Measurements from ENCODE around the gene CEP76. TPM values are rescaled to one million over a fixed set of nuclear protein-coding genes. Genes with fewer than 3 reads are reported as not detected.

The CEP76 gene
- total RNA-seq, 1 experiment from 2014 or later = 12.9 TPM

DNA sequence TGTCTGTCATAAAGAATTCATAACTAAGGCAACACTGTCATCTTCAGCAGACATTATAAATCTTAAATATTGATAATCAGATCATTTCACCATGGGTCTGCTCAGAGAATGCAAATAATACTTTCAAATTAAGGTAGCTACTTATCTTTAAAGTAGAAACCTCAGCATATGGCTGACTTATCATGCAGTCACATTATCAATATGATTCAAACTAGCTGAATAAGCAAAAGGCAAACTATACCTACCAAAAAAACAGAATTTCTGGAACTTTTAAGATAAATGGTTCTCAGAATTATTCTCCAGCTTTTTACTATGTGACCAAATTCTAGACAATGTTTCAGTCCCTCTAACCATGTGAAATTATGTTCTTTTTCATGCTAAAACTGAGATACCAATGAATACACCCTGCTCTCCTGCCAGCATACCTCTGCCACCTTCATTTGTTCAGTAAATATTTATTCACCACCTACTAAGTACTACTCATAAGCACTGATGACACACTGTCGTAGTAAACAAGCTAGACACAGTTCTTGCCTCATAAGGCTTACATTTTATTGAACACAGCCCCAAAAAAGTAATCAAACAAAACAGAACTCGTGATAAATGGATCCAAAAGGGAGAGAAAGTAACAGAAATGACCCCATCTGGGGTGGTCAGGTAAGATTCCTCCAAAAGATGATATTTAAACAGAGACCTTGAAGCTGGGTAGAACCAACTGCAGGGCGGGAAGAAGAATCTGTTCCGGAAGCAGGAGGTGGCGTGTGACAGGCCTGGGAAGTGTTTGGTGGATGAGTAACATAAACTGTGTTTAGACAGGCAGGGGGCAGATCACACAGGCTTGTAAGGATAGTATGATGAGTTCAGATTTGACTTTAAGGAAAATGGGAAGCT, 62.3 kb downstream of the CEP76 start:
- H3K4me3 ChIP-seq (ENCODE audit: low read depth in 2 of 2, low read length in 2 of 2) = peak overlapping the region in 1 of 2 experiments; percentile 37; a peak in 2 of 4 replicates
- TF ChIP-seq, protein P1, sequence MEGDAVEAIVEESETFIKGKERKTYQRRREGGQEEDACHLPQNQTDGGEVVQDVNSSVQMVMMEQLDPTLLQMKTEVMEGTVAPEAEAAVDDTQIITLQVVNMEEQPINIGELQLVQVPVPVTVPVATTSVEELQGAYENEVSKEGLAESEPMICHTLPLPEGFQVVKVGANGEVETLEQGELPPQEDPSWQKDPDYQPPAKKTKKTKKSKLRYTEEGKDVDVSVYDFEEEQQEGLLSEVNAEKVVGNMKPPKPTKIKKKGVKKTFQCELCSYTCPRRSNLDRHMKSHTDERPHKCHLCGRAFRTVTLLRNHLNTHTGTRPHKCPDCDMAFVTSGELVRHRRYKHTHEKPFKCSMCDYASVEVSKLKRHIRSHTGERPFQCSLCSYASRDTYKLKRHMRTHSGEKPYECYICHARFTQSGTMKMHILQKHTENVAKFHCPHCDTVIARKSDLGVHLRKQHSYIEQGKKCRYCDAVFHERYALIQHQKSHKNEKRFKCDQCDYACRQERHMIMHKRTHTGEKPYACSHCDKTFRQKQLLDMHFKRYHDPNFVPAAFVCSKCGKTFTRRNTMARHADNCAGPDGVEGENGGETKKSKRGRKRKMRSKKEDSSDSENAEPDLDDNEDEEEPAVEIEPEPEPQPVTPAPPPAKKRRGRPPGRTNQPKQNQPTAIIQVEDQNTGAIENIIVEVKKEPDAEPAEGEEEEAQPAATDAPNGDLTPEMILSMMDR (IDR thresholded peaks at IDR 0.05) = no peak
- TF ChIP-seq SIN3A (IDR thresholded peaks at IDR 0.05; ENCODE audit: borderline replicate concordance, insufficient read depth, low read depth, low read length) = no peak
- TF ChIP-seq POLR2AphosphoS5 (IDR thresholded peaks at IDR 0.05; ENCODE audit: low read depth, low read length) = no peak
- TF ChIP-seq, protein P2, sequence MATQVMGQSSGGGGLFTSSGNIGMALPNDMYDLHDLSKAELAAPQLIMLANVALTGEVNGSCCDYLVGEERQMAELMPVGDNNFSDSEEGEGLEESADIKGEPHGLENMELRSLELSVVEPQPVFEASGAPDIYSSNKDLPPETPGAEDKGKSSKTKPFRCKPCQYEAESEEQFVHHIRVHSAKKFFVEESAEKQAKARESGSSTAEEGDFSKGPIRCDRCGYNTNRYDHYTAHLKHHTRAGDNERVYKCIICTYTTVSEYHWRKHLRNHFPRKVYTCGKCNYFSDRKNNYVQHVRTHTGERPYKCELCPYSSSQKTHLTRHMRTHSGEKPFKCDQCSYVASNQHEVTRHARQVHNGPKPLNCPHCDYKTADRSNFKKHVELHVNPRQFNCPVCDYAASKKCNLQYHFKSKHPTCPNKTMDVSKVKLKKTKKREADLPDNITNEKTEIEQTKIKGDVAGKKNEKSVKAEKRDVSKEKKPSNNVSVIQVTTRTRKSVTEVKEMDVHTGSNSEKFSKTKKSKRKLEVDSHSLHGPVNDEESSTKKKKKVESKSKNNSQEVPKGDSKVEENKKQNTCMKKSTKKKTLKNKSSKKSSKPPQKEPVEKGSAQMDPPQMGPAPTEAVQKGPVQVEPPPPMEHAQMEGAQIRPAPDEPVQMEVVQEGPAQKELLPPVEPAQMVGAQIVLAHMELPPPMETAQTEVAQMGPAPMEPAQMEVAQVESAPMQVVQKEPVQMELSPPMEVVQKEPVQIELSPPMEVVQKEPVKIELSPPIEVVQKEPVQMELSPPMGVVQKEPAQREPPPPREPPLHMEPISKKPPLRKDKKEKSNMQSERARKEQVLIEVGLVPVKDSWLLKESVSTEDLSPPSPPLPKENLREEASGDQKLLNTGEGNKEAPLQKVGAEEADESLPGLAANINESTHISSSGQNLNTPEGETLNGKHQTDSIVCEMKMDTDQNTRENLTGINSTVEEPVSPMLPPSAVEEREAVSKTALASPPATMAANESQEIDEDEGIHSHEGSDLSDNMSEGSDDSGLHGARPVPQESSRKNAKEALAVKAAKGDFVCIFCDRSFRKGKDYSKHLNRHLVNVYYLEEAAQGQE (IDR thresholded peaks at IDR 0.05; ENCODE audit: insufficient read depth in 1 of 2, low read depth in 2 of 2, low read length in 1 of 2) = no peak
- no peak for TF ChIP-seq TCF7L2 (IDR thresholded peaks at IDR 0.05; ENCODE audit: low read depth, low read length)
- peaks cover 22% of the 10 kb centered on the region for H3K4me1 ChIP-seq (ENCODE audit: control insufficient read depth, insufficient read depth, low read length)
- CTCF ChIA-PET = interaction anchor here (0.6 kb wide), 1 partner anchor 174 kb away, joined by 3 read pairs; no protein-coding TSS in a partner anchor
- BruUV-seq (replicated peaks) = TSS peak; percentile 49
- H3K27me3 ChIP-seq (ENCODE audit: control insufficient read depth, insufficient read depth, low read length) = no peaks in the 10 kb centered on the region
- in situ Hi-C loops (cut with HindIII; ENCODE audit: low pct_unique_long_range_greater_than_20kb, low sequenced_read_pairs) = no loop called here
- POLR2A ChIA-PET = interaction anchor here (0.7 kb wide), 1 partner anchor 48 kb away, joined by 5 read pairs; no protein-coding TSS in a partner anchor
- H3K36me3 ChIP-seq (ENCODE audit: control insufficient read depth, insufficient read depth, low read length) = no peaks in the 10 kb centered on the region
- DNase-seq (ENCODE audit: low read depth, low spot score) (peak; percentile 93), ATAC-seq (peak; percentile 95)
- intact Hi-C loops (cut with micrococcal nuclease; ENCODE audit: unreplicated experiment) = no loop called here
- peak overlapping the region; percentile 73 for H3K27ac ChIP-seq (ENCODE audit: low read length)
- no peaks in the 10 kb centered on the region for H3K9me3 ChIP-seq (ENCODE audit: control insufficient read depth, insufficient read depth, low read depth, low read length)

DNA sequence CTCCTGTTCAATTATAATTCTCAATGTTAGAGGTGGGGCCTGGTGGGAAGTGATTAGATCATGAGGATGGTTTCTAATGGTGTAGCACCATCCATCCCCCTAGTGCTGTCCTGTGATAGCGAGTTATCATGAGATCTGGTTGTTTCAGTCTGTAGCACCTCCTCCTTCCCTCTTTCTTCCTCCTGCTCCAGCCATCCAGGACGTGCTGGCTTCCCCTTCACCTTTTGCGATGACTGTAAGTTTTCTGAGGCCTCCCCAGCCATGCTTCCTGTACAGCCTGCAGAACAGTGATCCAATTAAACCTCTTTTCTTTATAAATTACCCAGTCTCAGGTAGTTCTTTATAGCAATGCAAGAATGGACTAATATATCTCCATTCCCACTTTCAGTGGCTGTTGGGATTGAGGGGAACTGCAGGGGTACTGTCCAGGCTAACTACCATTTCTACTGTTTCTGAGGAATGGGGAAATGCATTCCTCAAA, 63.8 kb downstream of the CEP76 start:
- Histone ChIP-seq H3K36me3 (ENCODE audit: control insufficient read depth, insufficient read depth, low read length) (no peaks in the 10 kb centered on the region), H3K9me3 (ENCODE audit: control insufficient read depth, insufficient read depth, low read depth, low read length) (no peaks in the 10 kb centered on the region), H3K4me3 (ENCODE audit: low read depth in 2 of 2, low read length in 2 of 2) (no peak overlapping the region), H3K4me1 (ENCODE audit: control insufficient read depth, insufficient read depth, low read length) (peaks cover 22% of the 10 kb centered on the region), H3K27me3 (ENCODE audit: control insufficient read depth, insufficient read depth, low read length) (no peaks in the 10 kb centered on the region), H3K27ac (ENCODE audit: low read length) (no peak overlapping the region)
- in situ Hi-C loops (cut with HindIII; ENCODE audit: low pct_unique_long_range_greater_than_20kb, low sequenced_read_pairs) = no loop called here
- ATAC-seq (no peak), DNase-seq (ENCODE audit: low read depth, low spot score) (no peak)
- ChIA-PET CTCF (no interaction called here), POLR2A (no interaction called here)
- intact Hi-C loops (cut with micrococcal nuclease; ENCODE audit: unreplicated experiment) = no loop called here
- TF ChIP-seq, protein P1 (IDR thresholded peaks at IDR 0.05) = no peak
- TF ChIP-seq SIN3A (IDR thresholded peaks at IDR 0.05; ENCODE audit: borderline replicate concordance, insufficient read depth, low read depth, low read length) (no peak), TCF7L2 (IDR thresholded peaks at IDR 0.05; ENCODE audit: low read depth, low read length) (no peak)
- no TSS peak for BruUV-seq (replicated peaks)
